GM04503 (cell line): Measurements from ENCODE around the gene DAB1.

Experiments
- DNase-seq: peaks from one replicate; pipeline ENCODE4 v3.0.0-alpha.2; 2012; ENCODE audit warnings: low read depth

DAB1 gene

GRCh38 chr1:57316861-57317260 lies 107.0 kb downstream of the DAB1 start:
- no peak for DNase-seq

- DNase-seq = no peak
These were observed 107.6 kb downstream of the DAB1 start for GRCh38 chr1:57316291-57316690.

GRCh38 chr1:57312869-57313268 lies 111.0 kb downstream of the DAB1 start:
- no peak for DNase-seq

DNA sequence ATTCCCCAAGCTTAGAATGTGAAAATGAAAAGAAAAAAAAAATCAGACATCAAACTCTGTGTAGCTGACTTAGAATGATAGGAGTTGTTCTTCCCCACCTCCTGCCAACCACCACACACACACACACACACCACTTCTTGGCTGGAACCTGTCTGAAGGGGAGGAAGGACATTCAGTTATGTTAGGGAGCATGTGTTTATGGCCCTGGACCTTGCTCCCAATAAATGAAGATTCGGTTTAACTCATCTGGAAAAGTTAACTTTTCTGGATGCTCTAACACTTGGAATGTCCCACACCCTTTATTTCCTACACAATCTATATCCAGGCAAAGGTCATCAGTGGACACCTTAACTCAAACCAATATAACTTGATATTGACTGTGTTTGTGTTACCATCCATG lies 112.4 kb downstream of the DAB1 start:
- no peak for DNase-seq

DNA sequence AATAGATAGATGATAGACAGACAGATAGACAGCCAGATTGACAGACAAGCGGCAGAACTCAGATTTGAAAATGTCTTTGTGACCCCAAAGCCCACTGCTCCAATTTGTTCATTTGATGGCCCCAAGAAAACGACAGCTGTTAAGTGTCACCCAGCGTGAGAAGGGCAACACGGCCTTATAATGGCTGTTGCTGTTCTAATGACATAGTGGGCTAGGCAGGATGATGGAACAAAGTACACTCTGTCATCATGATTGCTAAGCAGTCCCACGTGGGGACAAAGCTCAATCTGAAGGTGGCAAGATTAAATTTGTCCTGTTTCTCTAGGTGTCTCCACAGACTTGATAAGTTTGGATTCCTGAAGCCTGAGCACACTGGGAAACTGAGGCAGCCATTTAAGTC lies 112.9 kb downstream of the DAB1 start:
- DNase-seq = no peak

GRCh38 chr1:57309630-57310029 lies 114.2 kb downstream of the DAB1 start:
- no peak for DNase-seq

GRCh38 chr1:57307392-57308170 lies 116.3 kb downstream of the DAB1 start:
- no peak for DNase-seq

DNA sequence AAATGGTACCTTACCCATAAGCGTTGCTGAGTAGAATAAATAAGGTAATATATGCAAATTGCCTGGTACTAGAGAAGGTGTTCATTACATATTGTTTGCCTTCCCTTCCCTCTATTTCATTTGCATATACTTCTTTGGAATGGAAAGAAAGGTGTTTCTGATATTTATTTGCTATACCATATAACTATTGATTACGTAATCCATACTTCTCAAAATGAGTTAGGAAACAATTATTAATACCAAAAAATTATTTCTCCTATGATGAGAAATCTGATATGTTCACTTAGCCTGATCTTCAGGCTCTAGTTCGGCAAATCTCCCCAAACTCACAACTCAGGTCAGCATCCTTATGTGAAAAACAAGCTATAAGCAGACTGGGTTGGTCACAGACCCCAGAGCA lies 119.3 kb downstream of the DAB1 start:
- no peak for DNase-seq

DNA sequence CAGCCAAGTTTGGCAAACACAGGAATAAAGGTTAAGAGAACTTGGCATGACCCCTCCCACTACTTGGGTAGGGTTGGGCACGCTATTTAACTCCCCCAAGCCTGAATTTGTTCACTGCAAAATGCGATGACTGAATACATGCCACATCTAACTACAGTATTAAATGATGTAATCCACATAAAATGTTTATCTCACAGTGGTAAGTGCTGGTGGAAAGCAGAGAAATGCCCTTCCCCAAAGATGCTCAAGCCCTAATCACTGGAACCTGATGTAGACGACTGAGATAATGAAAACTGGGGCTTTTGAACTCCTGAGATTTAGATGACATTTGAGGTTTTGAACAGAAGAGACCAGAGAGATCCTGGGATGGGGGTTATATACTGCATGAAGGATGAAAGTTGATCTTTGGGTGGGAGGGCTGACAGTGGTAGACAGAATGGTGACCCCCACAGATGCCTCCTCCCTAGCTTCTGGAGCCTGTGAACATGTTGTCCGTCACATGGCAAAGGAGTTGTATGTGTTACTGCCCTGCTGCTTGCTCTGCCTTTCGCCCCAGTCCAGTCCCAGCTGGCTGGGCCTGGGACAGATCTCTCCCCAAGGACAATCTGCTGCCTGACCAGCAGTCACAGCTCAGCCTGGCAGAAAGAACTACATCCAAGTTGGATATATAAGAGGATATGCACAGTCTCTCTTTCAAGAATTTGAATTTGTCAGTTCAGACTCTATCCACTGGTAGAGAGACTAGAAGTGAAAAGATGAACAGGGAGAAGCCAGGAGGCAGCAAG lies 120.9 kb downstream of the DAB1 start:
- DNase-seq = no peak

DNA sequence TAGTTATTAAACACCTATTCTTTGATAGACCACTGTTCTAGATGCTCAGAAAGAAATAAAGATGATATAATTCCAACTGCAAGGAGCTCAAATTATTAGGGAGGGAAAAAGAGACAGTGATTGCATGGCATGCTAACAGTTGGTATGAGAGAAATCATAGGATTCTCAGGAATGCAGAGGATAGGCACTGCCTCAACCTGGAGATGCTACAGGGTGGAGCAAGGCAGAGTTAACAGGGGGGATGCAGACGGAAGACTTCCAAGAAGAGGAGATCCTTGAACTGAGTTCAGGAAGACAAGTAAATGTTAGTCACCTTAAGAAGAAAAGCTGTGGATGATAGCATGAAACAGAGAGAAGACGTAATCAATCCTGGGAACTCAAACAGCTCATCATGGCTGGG lies 123.7 kb downstream of the DAB1 start:
- no peak for DNase-seq

DNA sequence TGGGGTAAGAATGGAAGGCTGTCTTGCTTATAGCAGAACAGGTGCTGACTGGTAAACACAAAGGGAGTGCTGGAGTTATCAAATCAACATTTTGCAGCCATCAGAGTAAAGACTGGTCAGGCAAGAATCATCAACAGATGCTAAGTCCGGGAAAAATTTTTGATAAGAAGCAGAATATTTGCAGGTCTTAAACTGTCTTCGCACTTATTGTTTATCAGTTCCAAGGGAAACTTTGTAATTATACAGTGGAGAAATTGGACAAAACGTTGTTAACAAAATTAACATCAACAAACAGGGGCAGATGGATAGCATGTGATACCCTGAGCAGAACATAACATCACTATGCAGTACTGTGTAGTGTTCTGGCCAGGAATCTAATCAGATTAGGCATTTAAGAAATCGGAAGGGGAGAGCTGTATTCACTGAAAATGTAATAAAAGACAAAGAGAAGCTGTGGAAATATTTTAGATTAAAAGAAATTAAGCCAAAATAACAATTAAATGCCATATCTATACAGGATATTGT lies 127.1 kb downstream of the DAB1 start:
- DNase-seq = no peak

GRCh38 chr1:57295326-57295725 lies 128.5 kb downstream of the DAB1 start:
- no peak for DNase-seq

DNA sequence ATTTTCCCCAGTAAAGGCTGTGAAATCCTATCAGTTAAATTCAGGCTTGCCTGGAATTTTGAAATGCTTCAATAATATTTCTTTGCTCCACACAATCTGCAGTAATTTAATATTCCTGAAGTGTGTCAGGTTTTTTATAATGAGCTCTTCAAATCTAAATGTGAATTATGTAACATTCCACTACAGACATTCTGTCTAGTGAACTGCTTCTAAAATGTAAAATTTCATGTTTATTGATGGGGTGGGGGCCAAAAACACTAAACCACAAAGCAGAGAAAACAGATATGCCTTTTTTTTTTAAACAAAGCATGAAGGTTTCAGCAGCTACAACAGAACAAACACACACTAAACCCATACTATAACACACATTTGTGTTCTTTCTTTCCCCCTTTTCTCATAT lies 129.7 kb downstream of the DAB1 start:
- no peak for DNase-seq

DNA sequence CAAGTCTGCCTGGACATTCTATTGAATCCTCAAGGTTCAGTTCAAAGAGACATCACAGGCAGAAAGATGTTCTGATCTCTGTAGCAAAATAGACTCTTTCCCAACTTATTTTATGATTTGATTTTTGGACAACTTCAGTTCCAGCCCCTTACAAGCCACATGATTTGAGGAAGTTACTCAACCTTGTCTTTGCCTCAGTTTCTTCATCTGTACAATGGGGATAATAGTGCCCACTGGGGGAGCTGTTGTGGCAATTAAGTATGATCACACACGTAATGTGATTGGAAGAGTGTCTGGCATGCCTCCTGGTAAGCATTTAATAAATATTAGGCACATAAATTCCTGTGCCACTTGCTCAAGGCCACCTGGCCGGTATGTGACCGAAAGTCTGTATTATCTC lies 130.6 kb downstream of the DAB1 start:
- no peak for DNase-seq

DNA sequence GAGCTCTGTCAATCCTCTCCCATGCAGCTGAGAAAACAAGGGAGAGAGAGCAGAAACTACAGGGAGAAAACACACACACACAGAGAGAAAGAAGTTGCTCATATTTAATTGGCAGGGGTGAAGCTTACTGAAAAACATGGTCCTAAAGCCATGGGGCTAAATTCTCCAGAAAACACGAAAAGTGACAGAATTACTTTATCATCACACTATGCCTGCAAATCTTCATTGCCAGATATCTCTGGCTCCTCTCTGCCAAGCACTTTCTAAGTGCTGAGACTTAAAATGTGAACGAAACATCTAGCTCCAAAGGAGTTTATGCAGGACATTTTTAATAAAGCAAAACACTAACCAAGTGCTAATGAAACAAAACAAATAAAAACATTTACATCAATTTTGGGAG lies 134.1 kb downstream of the DAB1 start:
- no peak for DNase-seq

DNA sequence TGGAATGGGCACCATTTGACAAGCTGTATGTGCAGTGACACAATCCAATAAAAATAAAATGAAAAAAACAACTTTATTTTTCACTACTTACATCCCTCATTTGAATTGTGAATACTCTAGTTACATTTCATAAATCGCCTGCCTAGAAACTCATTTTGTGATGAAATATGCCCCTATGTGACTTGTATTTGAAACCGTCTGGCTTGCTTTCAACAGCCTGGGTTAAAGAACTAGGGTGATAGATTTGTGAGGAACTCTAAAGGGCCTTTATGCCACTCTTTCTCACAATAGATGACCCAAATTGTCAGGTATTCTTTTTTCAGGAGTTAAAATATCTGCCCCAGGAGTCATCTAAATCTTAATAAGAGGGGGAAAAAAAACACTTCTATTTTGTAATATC lies 137.9 kb downstream of the DAB1 start:
- no peak for DNase-seq

DNA sequence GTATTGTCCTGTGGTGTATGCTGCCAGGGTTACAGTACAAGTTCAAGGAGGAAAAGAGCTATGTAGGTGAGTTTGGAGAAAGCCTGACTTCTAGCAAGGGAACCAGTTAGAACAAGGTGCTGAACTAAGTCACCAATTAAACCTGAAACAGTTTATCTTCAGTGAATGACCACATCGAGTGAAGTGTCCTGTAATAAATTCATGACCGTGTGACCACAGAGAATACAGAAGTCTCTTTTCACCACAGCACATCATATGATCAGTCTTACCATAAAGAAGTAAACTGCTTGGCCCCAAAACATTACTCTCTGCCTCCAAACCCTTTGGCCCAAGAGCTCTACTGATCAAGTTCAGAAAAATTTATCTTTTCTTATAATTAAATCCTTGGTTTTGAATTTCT lies 141.4 kb downstream of the DAB1 start:
- DNase-seq = no peak

- no peak for DNase-seq
These were observed 142.5 kb downstream of the DAB1 start for GRCh38 chr1:57281324-57281723.

- DNase-seq = no peak
These were observed 143.8 kb downstream of the DAB1 start for GRCh38 chr1:57279909-57280666.

DNA sequence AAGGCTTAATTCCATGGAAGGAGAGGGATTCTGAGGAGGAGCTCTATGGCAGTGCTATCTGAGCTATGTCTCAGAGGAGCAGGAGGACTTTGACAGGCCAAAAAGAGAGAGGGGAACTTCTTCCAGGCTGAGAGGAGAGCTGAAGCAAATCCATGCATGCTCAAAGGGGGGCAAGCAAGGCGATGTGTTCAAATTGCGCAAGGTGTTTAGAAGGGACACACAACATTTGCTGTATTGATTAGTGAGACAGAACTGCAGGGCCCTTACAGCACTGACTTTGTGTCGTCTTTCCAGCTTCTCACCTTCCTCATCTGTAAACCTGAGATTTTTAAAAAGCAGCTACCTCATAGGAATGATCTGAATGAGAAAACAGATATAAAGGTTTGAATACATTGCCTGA lies 145.3 kb downstream of the DAB1 start:
- DNase-seq = no peak

GRCh38 chr1:57277681-57278080 lies 146.2 kb downstream of the DAB1 start:
- DNase-seq = no peak

DNA sequence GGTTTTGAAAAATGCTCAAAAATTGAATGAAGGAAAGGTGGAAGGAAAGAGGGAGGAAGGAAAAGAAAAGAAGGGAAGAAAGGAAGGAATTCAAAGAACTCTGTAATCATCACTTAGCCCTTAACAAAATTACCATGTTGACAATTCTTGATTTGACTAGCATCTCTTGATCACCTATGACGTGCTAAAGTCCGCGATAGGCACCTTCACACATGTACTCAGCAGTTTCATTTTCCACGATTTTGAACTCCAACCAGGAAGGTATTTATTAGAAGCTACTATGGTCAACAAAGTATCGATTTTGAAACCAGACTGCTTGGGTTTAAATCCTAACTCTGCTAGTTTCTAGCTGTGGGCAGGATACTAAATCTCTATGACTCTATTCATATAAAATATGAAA lies 146.9 kb downstream of the DAB1 start:
- DNase-seq = no peak

GRCh38 chr1:57272601-57273000 lies 151.3 kb downstream of the DAB1 start:
- no peak for DNase-seq
